SK-N-SH (cell line): ENCODE results near the gene IL18R1.

Experiments used
- CTCF ChIP-seq: fragments of 200-600 bp; sonication (generic); IDR thresholded peaks from 2 replicates; pipeline ENCODE4 v1.6.1; 2017; ENCODE audit warnings: antibody characterized with exemption, mild to moderate bottlenecking, moderate library complexity
- ELF1 ChIP-seq: IDR thresholded peaks from 2 replicates; pipeline ENCODE4 v1.4.0; 2012
- EP300 ChIP-seq, 2 experiments: IDR thresholded peaks; 2 replicates each; pipeline versions ENCODE4 v1.4.0 to v1.6.1; 2012; ENCODE audit warnings: borderline replicate concordance in 1 of 2, low read depth in 1 of 2, low read length in 1 of 2
- JUND ChIP-seq: IDR thresholded peaks from 2 replicates; pipeline ENCODE4 v1.4.0; 2012
- MXI1 ChIP-seq: IDR thresholded peaks from 2 replicates; pipeline ENCODE4 v1.6.1; 2012; ENCODE audit warnings: mild to moderate bottlenecking, low read depth, low read length, improper control_type of control experiment
- RAD21 ChIP-seq: IDR thresholded peaks from 2 replicates; pipeline ENCODE4 v1.6.1; 2012; ENCODE audit warnings: mild to moderate bottlenecking, low read length
- REST ChIP-seq: IDR thresholded peaks from 2 replicates; pipeline ENCODE4 v1.6.1; 2012; ENCODE audit warnings: mild to moderate bottlenecking, low read depth, low read length, moderate library complexity
- SIN3A ChIP-seq: IDR thresholded peaks from 2 replicates; pipeline ENCODE4 v1.6.1; 2012; ENCODE audit warnings: low read depth, mild to moderate bottlenecking, low read length, moderate library complexity, borderline replicate concordance
- YY1 ChIP-seq: IDR thresholded peaks from 2 replicates; pipeline ENCODE4 v1.4.0; 2012; ENCODE audit warnings: low read depth, mild to moderate bottlenecking

GRCh38 chr2:102361632-102362241 is 6.1 kb downstream of the IL18R1 start:
- TF ChIP-seq RAD21 (no peak), MXI1 (no peak), CTCF (no peak), YY1 (no peak), ELF1 (no peak), EP300 (IDR thresholded peaks at IDR 0.05; ENCODE audit: borderline replicate concordance in 1 of 2, low read depth in 1 of 2, low read length in 1 of 2) (no peak), REST (no peak), JUND (no peak), SIN3A (no peak)
